Central memory CD8-positive, alpha-beta T cell (primary cell): ENCODE data around the gene OR10G3.

ENCODE experiments used
- ATAC-seq: fragments of 150-1000 bp; cut with Tn5 transposase; replicated peaks from 2 replicates; pipeline ENCODE4 v1.10.0; 2022; ENCODE audit warnings: mild to moderate bottlenecking, moderate FRiP score, moderate number of reproducible peaks; ENCODE audit not compliant: poor library complexity, severe bottlenecking; ENCODE audit errors: extremely low read depth
- DNase-seq, 2 donors: peaks; one replicate each; pipeline ENCODE4 v3.0.0; 2021; ENCODE audit warnings: low spot score in 2 of 2
- H3K27ac Mint-ChIP-seq: one replicate; pipeline ENCODE4 v1.8.0; 2022; ENCODE audit warnings: low read depth, mild to moderate bottlenecking, moderate library complexity, mixed read lengths
- H3K27me3 Mint-ChIP-seq: one replicate; pipeline ENCODE4 v1.8.0; 2022; ENCODE audit warnings: mixed read lengths
- H3K36me3 Mint-ChIP-seq: one replicate; pipeline ENCODE4 v1.8.0; 2022; ENCODE audit warnings: mild to moderate bottlenecking, moderate library complexity, mixed read lengths; ENCODE audit not compliant: insufficient read depth
- H3K4me1 Mint-ChIP-seq: one replicate; pipeline ENCODE4 v1.8.0; 2022; ENCODE audit warnings: mixed read lengths
- H3K4me3 Mint-ChIP-seq: one replicate; pipeline ENCODE4 v1.8.0; 2022; ENCODE audit warnings: mild to moderate bottlenecking, moderate library complexity, mixed read lengths
- H3K9me3 Mint-ChIP-seq: one replicate; pipeline ENCODE4 v1.8.0; 2022; ENCODE audit warnings: mixed read lengths

Gene OR10G3

GRCh38 chr14:21528381-21529348 lies 51.2 kb downstream of the OR10G3 start:
- no peak overlapping the region for H3K4me3 Mint-ChIP-seq
- H3K27ac Mint-ChIP-seq, result no peak overlapping the region
- no peak for DNase-seq

GRCh38 chr14:21527318-21527679 lies 52.6 kb downstream of the OR10G3 start:
- H3K4me3 Mint-ChIP-seq, result peak overlapping the region; percentile 79
- no peak for ATAC-seq
- H3K9me3 Mint-ChIP-seq, result no peaks in the 10 kb centered on the region
- H3K27me3 Mint-ChIP-seq, result peaks cover 7% of the 10 kb centered on the region
- peaks cover 18% of the 10 kb centered on the region for H3K4me1 Mint-ChIP-seq
- peak overlapping the region; percentile 77 for H3K27ac Mint-ChIP-seq
- H3K36me3 Mint-ChIP-seq, result no peaks in the 10 kb centered on the region
- no peak for DNase-seq

More at GRCh38 chr14:21528381-21529348, 51.2 kb downstream of the OR10G3 start:
- ATAC-seq, result no peak
- Mint-ChIP-seq H3K9me3 (no peaks in the 10 kb centered on the region), H3K27me3 (peaks cover 17% of the 10 kb centered on the region), H3K4me1 (peaks cover 18% of the 10 kb centered on the region), H3K36me3 (no peaks in the 10 kb centered on the region)

- no peaks in the 10 kb centered on the region for H3K36me3 Mint-ChIP-seq
- ATAC-seq (no peak), DNase-seq (no peak)
- peak overlapping the region; percentile 79 for H3K4me3 Mint-ChIP-seq
- H3K27me3 Mint-ChIP-seq, result peaks cover 2% of the 10 kb centered on the region
- peaks cover 18% of the 10 kb centered on the region for H3K4me1 Mint-ChIP-seq
- H3K9me3 Mint-ChIP-seq, result no peaks in the 10 kb centered on the region
- H3K27ac Mint-ChIP-seq, result peak overlapping the region; percentile 77
These were observed 53.1 kb downstream of the OR10G3 start for GRCh38 chr14:21526672-21527317.

GRCh38 chr14:21525962-21526671 lies 53.8 kb downstream of the OR10G3 start, which contains the start of gene SALL2:
SALL2 (minus strand) TSS chr14:21526346; CDS start chr14:21526127, 219 bp downstream.
- DNase-seq (no peak), ATAC-seq (peak; percentile 69)
- peak within 1 kb of the TSS; percentile 77 for H3K27ac Mint-ChIP-seq
- peaks cover 18% of the 10 kb centered on the region for H3K4me1 Mint-ChIP-seq
- peak within 1 kb of the TSS; percentile 79 for H3K4me3 Mint-ChIP-seq
- no peaks in the 10 kb centered on the region for H3K27me3 Mint-ChIP-seq
- no peaks in the 10 kb centered on the region for H3K36me3 Mint-ChIP-seq
- H3K9me3 Mint-ChIP-seq, result no peaks in the 10 kb centered on the region

GRCh38 chr14:21525571-21525961 lies 54.3 kb downstream of the OR10G3 start:
- H3K27me3 Mint-ChIP-seq, result no peaks in the 10 kb centered on the region
- H3K4me1 Mint-ChIP-seq, result peaks cover 18% of the 10 kb centered on the region
- peak overlapping the region; percentile 79 for H3K4me3 Mint-ChIP-seq
- peak overlapping the region; percentile 48 for H3K27ac Mint-ChIP-seq
- no peak for DNase-seq
- H3K9me3 Mint-ChIP-seq, result no peaks in the 10 kb centered on the region
- peak; percentile 30 for ATAC-seq
- no peaks in the 10 kb centered on the region for H3K36me3 Mint-ChIP-seq

- Mint-ChIP-seq H3K27me3 (no peaks in the 10 kb centered on the region), H3K36me3 (no peaks in the 10 kb centered on the region), H3K9me3 (no peaks in the 10 kb centered on the region), H3K4me3 (peak overlapping the region; percentile 79), H3K27ac (peak overlapping the region; percentile 48), H3K4me1 (peaks cover 18% of the 10 kb centered on the region)
- DNase-seq, result no peak
- no peak for ATAC-seq
These were observed 55.0 kb downstream of the OR10G3 start for GRCh38 chr14:21524575-21525490.

- peaks cover 18% of the 10 kb centered on the region for H3K4me1 Mint-ChIP-seq
- no peaks in the 10 kb centered on the region for H3K27me3 Mint-ChIP-seq
- DNase-seq, result no peak
- no peak for ATAC-seq
- H3K27ac Mint-ChIP-seq, result no peak overlapping the region
- H3K36me3 Mint-ChIP-seq, result no peaks in the 10 kb centered on the region
- H3K9me3 Mint-ChIP-seq, result no peaks in the 10 kb centered on the region
- no peak overlapping the region for H3K4me3 Mint-ChIP-seq
These were observed 56.7 kb downstream of the OR10G3 start for GRCh38 chr14:21523203-21523602.

- peaks cover 10% of the 10 kb centered on the region for H3K4me1 Mint-ChIP-seq
- no peaks in the 10 kb centered on the region for H3K9me3 Mint-ChIP-seq
- ATAC-seq, result no peak
These were observed 58.4 kb downstream of the OR10G3 start for GRCh38 chr14:21521501-21521900.

GRCh38 chr14:21520767-21521166 lies 59.1 kb downstream of the OR10G3 start:
- H3K4me3 Mint-ChIP-seq, result no peak overlapping the region
- H3K4me1 Mint-ChIP-seq, result peaks cover 10% of the 10 kb centered on the region
- no peak overlapping the region for H3K27ac Mint-ChIP-seq
- DNase-seq, result no peak
- H3K36me3 Mint-ChIP-seq, result no peaks in the 10 kb centered on the region
- H3K27me3 Mint-ChIP-seq, result no peaks in the 10 kb centered on the region
- no peak for ATAC-seq
- H3K9me3 Mint-ChIP-seq, result no peaks in the 10 kb centered on the region

More at GRCh38 chr14:21521501-21521900, 58.4 kb downstream of the OR10G3 start:
- DNase-seq, result no peak
- no peak overlapping the region for H3K27ac Mint-ChIP-seq
- no peaks in the 10 kb centered on the region for H3K27me3 Mint-ChIP-seq
- no peaks in the 10 kb centered on the region for H3K36me3 Mint-ChIP-seq
- H3K4me3 Mint-ChIP-seq, result no peak overlapping the region

GRCh38 chr14:21518725-21519124 lies 61.2 kb downstream of the OR10G3 start:
- Mint-ChIP-seq H3K4me1 (no peaks in the 10 kb centered on the region), H3K27me3 (no peaks in the 10 kb centered on the region), H3K4me3 (no peak overlapping the region), H3K9me3 (no peaks in the 10 kb centered on the region), H3K36me3 (no peaks in the 10 kb centered on the region), H3K27ac (no peak overlapping the region)
- DNase-seq, result no peak
- ATAC-seq, result no peak
